ENCODE measurements around the gene PDE9A. TPM values are rescaled to one million over a fixed set of nuclear protein-coding genes. Genes with fewer than 3 reads are reported as not detected.

Gene PDE9A
- total RNA-seq, 1 donor from 2014 or later: 27.4 TPM

DNA sequence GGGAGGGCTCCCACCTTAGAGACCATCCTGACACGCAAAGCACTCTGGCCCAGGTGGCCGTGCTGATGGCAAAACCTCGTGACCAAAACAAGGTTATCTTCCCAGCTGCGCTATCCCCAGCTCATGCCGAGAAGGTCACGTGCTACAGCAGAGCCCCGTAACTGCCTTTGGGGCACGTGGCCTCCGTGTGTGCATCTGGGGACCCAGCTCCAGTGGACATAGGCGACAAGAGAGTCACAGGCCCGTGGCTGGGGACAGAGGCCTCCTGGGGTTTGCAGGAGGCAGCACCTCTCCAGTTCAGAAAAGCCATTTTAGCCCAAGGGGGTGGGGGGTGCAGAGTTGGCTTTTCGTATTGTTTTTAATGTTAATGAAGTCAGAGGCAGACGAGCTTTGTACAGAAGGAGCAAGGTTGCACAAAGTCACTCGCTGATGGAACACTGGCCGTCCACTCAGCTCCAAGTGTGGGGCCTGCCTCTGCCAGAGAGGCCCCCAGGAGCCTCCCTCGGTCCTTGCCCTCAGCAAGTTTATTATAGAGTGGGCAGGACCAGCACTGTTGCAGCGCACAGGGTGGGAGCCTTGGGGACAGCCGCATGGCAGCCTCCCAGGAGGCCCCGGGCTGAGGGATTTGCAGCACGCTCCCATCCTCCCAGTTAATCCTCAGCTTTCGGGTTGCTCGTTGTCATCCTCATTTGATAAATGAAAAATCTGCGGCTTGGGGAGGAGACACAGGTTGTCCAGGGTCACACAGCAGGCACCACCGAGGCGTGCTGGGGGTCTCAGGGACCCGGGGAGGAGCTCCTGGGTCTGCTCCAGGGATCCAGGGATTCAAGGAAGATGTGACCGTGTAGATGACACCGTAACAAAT, 8.0 kb upstream of the PDE9A start:
- H3K27me3 Mint-ChIP-seq (ENCODE audit: low read depth): no peaks in the 10 kb centered on the region
- TF ChIP-seq, protein P1, sequence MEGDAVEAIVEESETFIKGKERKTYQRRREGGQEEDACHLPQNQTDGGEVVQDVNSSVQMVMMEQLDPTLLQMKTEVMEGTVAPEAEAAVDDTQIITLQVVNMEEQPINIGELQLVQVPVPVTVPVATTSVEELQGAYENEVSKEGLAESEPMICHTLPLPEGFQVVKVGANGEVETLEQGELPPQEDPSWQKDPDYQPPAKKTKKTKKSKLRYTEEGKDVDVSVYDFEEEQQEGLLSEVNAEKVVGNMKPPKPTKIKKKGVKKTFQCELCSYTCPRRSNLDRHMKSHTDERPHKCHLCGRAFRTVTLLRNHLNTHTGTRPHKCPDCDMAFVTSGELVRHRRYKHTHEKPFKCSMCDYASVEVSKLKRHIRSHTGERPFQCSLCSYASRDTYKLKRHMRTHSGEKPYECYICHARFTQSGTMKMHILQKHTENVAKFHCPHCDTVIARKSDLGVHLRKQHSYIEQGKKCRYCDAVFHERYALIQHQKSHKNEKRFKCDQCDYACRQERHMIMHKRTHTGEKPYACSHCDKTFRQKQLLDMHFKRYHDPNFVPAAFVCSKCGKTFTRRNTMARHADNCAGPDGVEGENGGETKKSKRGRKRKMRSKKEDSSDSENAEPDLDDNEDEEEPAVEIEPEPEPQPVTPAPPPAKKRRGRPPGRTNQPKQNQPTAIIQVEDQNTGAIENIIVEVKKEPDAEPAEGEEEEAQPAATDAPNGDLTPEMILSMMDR (IDR thresholded peaks at IDR 0.05; ENCODE audit: unreplicated experiment): no peak
- no peaks in the 10 kb centered on the region for H3K36me3 Mint-ChIP-seq
- H3K9me3 Mint-ChIP-seq: no peaks in the 10 kb centered on the region
- H3K4me3 Mint-ChIP-seq: no peak overlapping the region
- no peak overlapping the region for H3K27ac Mint-ChIP-seq
- no peak for DNase-seq (ENCODE audit: low spot score in 2 of 2, unreplicated experiment in 2 of 2)
- peaks cover 24% of the 10 kb centered on the region for H3K4me1 Mint-ChIP-seq

DNA sequence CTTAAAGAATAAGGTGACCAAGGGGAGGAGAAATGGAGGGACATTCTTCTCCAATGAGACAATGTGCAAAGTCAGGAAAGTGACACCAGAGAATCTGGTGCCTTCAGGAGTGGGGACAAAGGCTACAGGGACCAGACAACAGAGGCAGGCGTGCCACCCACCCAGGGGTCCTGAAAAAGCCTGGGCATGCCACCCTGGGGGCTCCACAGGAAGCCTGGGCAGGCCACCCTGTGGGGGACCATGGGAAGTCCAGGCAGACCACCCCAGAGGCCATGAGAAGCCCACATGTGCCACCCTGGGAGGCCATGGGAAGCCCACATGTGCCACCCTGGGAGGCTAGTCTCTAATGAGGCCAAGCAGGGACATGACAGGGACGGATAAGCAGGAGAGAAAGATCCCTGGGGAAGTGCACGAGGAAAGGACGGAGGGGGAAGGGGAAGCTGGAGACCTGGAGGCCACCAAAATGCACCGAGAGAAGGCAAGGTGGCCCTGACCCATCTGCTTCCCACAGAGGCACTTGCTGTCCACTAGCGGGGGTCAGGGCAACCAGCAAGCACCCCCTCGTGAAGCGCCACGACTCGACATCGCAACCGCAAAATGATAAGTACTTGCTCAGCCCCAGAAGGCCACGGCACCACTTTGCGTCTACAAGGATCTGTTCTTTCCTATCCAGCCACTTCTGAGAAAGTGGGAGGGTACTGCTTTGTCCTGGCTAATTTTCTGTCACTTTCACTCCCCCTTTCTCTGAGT, 7.2 kb upstream of the PDE9A start:
- DNase-seq (ENCODE audit: low spot score in 2 of 2, unreplicated experiment in 2 of 2): no peak
- Mint-ChIP-seq H3K27me3 (ENCODE audit: low read depth) (peaks cover under 1% of the 10 kb centered on the region), H3K27ac (no peak overlapping the region), H3K4me3 (no peak overlapping the region), H3K36me3 (no peaks in the 10 kb centered on the region), H3K4me1 (peaks cover 17% of the 10 kb centered on the region), H3K9me3 (no peaks in the 10 kb centered on the region)
- TF ChIP-seq, protein P1 (IDR thresholded peaks at IDR 0.05; ENCODE audit: unreplicated experiment): no peak

DNA sequence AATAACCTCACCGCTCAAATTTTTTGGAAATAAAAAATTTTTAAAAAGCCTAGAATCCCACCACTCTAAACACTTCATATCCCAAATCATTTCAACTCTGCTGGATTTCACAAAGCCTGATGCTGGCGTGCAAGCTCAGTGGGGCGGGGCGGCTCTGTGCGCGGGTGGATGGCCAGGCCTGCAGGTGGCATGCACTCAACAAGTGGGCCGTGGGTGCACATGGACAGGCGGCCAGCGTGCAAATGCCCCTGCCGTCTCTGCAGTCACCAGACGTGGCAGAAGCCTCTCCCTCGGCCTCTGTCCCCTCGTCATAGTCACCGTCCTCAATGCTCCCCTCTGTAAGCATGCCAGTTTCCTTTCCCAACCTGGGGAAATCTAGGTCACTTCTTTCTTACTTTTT, 6.6 kb upstream of the PDE9A start:
- Mint-ChIP-seq H3K4me1 (peaks cover 12% of the 10 kb centered on the region), H3K4me3 (no peak overlapping the region), H3K27me3 (ENCODE audit: low read depth) (peaks cover 3% of the 10 kb centered on the region), H3K27ac (no peak overlapping the region), H3K36me3 (no peaks in the 10 kb centered on the region), H3K9me3 (no peaks in the 10 kb centered on the region)
- DNase-seq (ENCODE audit: low spot score in 2 of 2, unreplicated experiment in 2 of 2): no peak
- TF ChIP-seq, protein P1 (IDR thresholded peaks at IDR 0.05; ENCODE audit: unreplicated experiment): no peak

DNA sequence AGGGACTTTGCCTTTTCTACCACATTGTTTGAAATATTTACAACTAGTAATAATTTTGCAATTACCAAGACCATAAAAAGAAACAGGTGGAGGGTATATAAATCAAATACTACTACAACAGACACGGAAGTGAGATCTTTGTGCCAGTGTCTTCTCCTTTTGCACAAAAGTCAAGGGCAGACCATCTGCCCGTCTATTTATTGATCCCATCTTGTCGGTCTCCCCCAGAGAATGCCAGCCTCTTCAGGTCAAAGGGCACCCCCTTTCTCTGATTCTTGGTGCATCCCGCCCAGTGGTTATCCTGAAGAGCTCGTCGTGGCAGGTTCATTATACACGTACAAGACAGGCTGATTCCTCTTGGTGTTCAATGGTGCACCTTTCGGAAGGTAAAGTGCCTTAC, 4.8 kb upstream of the PDE9A start:
- H3K9me3 Mint-ChIP-seq: no peaks in the 10 kb centered on the region
- no peak for DNase-seq (ENCODE audit: low spot score in 2 of 2, unreplicated experiment in 2 of 2)
- H3K27me3 Mint-ChIP-seq (ENCODE audit: low read depth): peaks cover 3% of the 10 kb centered on the region
- H3K27ac Mint-ChIP-seq: no peak overlapping the region
- no peaks in the 10 kb centered on the region for H3K36me3 Mint-ChIP-seq
- H3K4me1 Mint-ChIP-seq: peaks cover 6% of the 10 kb centered on the region
- no peak overlapping the region for H3K4me3 Mint-ChIP-seq
- TF ChIP-seq, protein P1 (IDR thresholded peaks at IDR 0.05; ENCODE audit: unreplicated experiment): no peak

DNA sequence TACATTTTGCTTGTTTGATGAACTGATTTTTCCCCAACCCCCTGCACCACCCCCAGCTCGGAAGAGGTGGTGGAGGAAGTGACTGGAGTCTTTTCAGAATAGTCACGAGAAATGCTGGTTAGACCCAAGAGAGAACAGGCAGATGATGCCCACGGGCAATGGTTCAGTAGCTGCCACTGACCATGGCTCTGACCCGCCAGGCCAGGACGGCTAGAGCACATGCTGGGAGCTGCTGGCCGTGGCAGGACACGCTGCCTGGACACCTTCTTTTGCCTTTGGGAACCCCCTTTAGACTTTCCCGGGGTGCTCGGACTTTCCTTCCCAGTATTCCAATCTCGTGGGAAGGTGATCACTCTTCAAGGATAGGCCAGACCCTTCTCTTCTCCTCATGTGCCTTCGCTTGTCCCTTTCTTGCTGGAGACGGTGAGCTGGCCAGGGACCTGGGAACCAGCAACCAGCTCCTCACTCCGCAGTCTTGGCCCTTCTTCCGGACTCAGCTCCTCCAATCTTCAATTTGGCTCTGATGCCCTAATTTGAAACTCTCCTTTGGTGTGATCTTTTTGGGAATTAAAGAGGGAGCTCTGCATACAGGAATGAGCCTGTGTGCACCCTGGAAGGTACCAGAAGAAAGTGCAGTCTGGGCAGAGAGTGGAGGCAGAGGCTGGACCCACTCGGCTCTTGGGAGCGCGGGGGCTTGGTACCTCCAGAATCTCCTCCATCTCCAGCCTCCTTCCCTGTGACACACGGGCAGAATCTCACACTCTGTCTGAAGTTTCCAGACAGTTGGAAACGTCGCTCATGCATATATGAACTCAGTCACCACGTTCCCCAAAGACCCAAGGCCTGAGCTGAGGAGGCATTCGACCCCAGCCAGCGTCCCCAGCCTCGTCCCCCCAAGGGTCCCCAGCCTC, 4.0 kb upstream of the PDE9A start:
- H3K27ac Mint-ChIP-seq: no peak overlapping the region
- peaks cover 3% of the 10 kb centered on the region for H3K27me3 Mint-ChIP-seq (ENCODE audit: low read depth)
- peaks cover 6% of the 10 kb centered on the region for H3K4me1 Mint-ChIP-seq
- TF ChIP-seq, protein P1 (IDR thresholded peaks at IDR 0.05; ENCODE audit: unreplicated experiment): no peak
- H3K36me3 Mint-ChIP-seq: no peaks in the 10 kb centered on the region
- no peak overlapping the region for H3K4me3 Mint-ChIP-seq
- no peak for DNase-seq (ENCODE audit: low spot score in 2 of 2, unreplicated experiment in 2 of 2)
- H3K9me3 Mint-ChIP-seq: no peaks in the 10 kb centered on the region

Measured in mesothelial cell of epicardium (in vitro differentiated cells).